ENCODE data around the gene SLC7A7. TPM values are rescaled to one million over a fixed set of nuclear protein-coding genes. Genes with fewer than 3 reads are reported as not detected.

SLC7A7 gene
- total RNA-seq, 1 donor from 2014 or later, result 14.3 TPM

DNA sequence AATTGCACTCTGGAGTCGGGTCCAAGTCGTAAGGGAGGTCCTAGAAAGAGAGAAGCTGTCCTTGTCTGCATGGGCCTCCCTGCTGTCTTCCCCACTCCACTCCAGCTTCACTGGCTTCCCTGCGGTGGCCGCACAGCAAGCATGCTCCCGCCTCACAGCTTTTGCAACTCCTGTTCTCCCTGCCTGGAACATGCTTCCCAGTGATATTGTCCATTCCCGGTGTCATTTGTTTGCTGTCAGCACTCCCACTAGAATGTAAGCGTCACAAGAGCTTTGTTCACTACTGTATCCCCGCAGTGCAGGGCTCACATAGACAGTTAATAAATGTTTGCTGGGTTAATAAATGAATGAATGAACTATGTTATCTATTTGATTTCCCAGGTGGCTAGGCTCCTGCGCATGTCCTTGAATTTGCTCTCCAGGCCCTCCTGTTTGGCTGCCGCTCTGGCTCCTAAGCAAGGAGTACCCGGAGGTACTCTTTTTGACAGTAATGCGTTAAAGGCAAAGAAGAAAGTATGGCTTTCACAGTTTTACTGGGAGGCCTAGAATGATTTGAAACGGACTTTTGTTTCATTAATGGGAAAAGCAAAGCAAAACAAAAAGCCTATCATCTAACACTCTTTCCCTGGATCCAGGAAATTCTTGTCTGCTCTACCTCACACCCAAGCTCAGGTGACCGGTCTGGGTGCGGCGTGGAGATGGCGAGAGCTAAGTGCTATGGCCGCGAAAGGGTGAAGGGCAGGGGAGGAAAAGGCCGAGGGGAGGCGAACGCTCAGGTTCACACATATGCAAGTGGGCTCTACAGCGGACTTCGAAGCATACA, 6.2 kb upstream of the SLC7A7 start:
- H3K9me3 ChIP-seq (ENCODE audit: insufficient read depth, low read depth, low read length), result no peaks in the 10 kb centered on the region
- no peak overlapping the region for H3K4me3 ChIP-seq (ENCODE audit: insufficient read depth, low read depth, low read length)
- Mint-ChIP-seq H3K4me1 (ENCODE audit: low read depth, unreplicated experiment) (peaks cover 48% of the 10 kb centered on the region), H3K9me3 (ENCODE audit: unreplicated experiment) (no peaks in the 10 kb centered on the region), H3K4me3 (ENCODE audit: unreplicated experiment) (peak overlapping the region; percentile 14), H3K36me3 (ENCODE audit: low read depth, unreplicated experiment) (no peaks in the 10 kb centered on the region), H3K27ac (ENCODE audit: unreplicated experiment) (peak overlapping the region; percentile 94), H3K27me3 (ENCODE audit: low read depth, unreplicated experiment) (no peaks in the 10 kb centered on the region)
- H3K4me2 ChIP-seq (ENCODE audit: low read length), result no peak overlapping the region
- TF ChIP-seq, protein P1, sequence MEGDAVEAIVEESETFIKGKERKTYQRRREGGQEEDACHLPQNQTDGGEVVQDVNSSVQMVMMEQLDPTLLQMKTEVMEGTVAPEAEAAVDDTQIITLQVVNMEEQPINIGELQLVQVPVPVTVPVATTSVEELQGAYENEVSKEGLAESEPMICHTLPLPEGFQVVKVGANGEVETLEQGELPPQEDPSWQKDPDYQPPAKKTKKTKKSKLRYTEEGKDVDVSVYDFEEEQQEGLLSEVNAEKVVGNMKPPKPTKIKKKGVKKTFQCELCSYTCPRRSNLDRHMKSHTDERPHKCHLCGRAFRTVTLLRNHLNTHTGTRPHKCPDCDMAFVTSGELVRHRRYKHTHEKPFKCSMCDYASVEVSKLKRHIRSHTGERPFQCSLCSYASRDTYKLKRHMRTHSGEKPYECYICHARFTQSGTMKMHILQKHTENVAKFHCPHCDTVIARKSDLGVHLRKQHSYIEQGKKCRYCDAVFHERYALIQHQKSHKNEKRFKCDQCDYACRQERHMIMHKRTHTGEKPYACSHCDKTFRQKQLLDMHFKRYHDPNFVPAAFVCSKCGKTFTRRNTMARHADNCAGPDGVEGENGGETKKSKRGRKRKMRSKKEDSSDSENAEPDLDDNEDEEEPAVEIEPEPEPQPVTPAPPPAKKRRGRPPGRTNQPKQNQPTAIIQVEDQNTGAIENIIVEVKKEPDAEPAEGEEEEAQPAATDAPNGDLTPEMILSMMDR (IDR thresholded peaks at IDR 0.05; ENCODE audit: insufficient read depth, low read depth, low read length), result no peak
- no peak for TF ChIP-seq EZH2 (IDR thresholded peaks at IDR 0.05; ENCODE audit: insufficient read depth, low read length)
- FAIRE-seq, result no peak
- peaks cover 27% of the 10 kb centered on the region for H3K4me1 ChIP-seq (ENCODE audit: insufficient read depth, low read length)
- no peak overlapping the region for H3K27ac ChIP-seq (ENCODE audit: low read depth, low read length)
- H2AFZ ChIP-seq (ENCODE audit: low read depth, low read length), result peak overlapping the region; percentile 37
- no peaks in the 10 kb centered on the region for H4K20me1 ChIP-seq (ENCODE audit: insufficient read depth, low read length)
- H3K9ac ChIP-seq (ENCODE audit: low read length), result no peak overlapping the region
- H3K36me3 ChIP-seq (ENCODE audit: insufficient read depth, low read length), result no peaks in the 10 kb centered on the region
- no peaks in the 10 kb centered on the region for H3K79me2 ChIP-seq (ENCODE audit: insufficient read depth, low read length)
- no peak for DNase-seq (ENCODE audit: low read depth)
- no peaks in the 10 kb centered on the region for H3K27me3 ChIP-seq (ENCODE audit: insufficient read depth, low read length)

DNA sequence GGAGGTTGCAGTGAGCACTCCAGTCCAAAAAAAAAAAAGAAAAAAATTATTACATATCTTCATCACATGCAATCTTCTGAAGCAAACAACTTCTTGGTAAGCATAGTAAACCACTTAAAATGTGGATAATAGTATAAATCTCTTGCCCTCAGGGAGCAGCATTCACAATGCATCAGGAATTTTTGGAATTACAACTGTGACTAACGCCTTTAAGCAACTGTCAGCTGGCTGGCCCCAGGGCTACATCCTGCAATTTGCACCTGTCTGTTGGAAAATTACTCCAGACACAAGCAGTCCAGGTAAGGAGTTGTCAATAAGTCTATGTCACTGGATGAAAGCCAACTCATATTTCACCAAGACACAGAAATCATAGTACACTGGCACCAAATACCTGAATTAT, 5.5 kb upstream of the SLC7A7 start:
- Mint-ChIP-seq H3K27me3 (ENCODE audit: low read depth, unreplicated experiment) (no peaks in the 10 kb centered on the region), H3K4me3 (ENCODE audit: unreplicated experiment) (no peak overlapping the region), H3K4me1 (ENCODE audit: low read depth, unreplicated experiment) (peaks cover 52% of the 10 kb centered on the region), H3K9me3 (ENCODE audit: unreplicated experiment) (no peaks in the 10 kb centered on the region), H3K36me3 (ENCODE audit: low read depth, unreplicated experiment) (no peaks in the 10 kb centered on the region), H3K27ac (ENCODE audit: unreplicated experiment) (peak overlapping the region; percentile 94)
- Histone ChIP-seq H3K27ac (ENCODE audit: low read depth, low read length) (no peak overlapping the region), H4K20me1 (ENCODE audit: insufficient read depth, low read length) (no peaks in the 10 kb centered on the region), H3K36me3 (ENCODE audit: insufficient read depth, low read length) (no peaks in the 10 kb centered on the region), H2AFZ (ENCODE audit: low read depth, low read length) (no peak overlapping the region), H3K27me3 (ENCODE audit: insufficient read depth, low read length) (no peaks in the 10 kb centered on the region), H3K4me3 (ENCODE audit: insufficient read depth, low read depth, low read length) (no peak overlapping the region), H3K4me2 (ENCODE audit: low read length) (no peak overlapping the region), H3K9ac (ENCODE audit: low read length) (no peak overlapping the region), H3K4me1 (ENCODE audit: insufficient read depth, low read length) (peaks cover 27% of the 10 kb centered on the region), H3K79me2 (ENCODE audit: insufficient read depth, low read length) (no peaks in the 10 kb centered on the region), H3K9me3 (ENCODE audit: insufficient read depth, low read depth, low read length) (no peaks in the 10 kb centered on the region)
- DNase-seq (ENCODE audit: low read depth), result peak; percentile 29
- FAIRE-seq, result no peak
- TF ChIP-seq, protein P1 (IDR thresholded peaks at IDR 0.05; ENCODE audit: insufficient read depth, low read depth, low read length), result no peak
- no peak for TF ChIP-seq EZH2 (IDR thresholded peaks at IDR 0.05; ENCODE audit: insufficient read depth, low read length)
